ENCODE results near the gene C1QBP.

DNA sequence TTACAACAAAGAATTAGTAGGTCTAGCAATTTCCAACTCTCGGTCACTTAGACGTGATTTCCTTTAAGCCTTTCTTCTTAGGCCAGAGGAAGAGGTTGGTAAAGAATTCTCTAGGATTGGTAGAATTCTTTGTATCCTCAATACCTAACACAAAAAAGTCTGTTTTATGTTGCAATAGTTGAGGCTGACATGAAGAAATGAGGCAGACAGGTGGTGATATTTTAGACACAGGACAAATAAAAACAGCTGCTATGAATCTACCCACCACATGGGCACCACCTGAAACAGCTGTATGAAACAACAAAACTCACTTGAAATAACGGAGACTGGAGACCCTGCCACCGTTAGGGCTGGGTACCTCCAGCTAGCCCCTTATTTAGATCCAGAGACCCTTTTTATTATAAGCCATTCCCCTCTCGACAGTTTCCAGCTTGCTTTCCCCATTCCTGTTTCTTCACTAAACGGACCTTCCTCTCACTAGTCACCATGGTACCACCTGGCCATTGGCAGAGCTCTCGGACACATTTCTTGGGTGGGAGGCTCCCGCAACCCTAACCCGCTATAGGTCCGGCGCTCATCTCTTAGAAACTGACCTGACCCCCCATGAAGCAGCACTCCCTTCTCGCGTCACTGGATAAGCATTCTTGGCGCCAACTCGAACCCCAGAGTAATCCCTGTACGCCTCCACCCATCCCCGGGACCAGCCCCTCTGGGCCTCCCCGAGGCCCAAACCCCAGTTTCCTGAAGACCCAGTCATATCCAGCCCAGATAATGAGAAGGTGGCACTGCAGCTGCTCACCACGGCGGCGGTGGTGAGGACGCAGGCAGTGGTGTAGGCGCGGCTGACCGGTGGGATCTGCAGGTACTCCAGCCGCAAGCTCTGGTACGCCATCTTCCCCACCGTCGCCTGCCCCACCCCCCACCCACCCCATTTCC, 46.6 kb upstream of the C1QBP start, which contains the start of gene DERL2:
- TF ChIP-seq, protein P1, sequence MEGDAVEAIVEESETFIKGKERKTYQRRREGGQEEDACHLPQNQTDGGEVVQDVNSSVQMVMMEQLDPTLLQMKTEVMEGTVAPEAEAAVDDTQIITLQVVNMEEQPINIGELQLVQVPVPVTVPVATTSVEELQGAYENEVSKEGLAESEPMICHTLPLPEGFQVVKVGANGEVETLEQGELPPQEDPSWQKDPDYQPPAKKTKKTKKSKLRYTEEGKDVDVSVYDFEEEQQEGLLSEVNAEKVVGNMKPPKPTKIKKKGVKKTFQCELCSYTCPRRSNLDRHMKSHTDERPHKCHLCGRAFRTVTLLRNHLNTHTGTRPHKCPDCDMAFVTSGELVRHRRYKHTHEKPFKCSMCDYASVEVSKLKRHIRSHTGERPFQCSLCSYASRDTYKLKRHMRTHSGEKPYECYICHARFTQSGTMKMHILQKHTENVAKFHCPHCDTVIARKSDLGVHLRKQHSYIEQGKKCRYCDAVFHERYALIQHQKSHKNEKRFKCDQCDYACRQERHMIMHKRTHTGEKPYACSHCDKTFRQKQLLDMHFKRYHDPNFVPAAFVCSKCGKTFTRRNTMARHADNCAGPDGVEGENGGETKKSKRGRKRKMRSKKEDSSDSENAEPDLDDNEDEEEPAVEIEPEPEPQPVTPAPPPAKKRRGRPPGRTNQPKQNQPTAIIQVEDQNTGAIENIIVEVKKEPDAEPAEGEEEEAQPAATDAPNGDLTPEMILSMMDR (IDR thresholded peaks at IDR 0.05) = no peak
- no peak for TF ChIP-seq POLR2A (IDR thresholded peaks at IDR 0.05)
